Measurements from ENCODE around the gene ARSI.

GRCh38 chr5:150312518-150312917 is 9.8 kb upstream of the ARSI start:
- TF ChIP-seq POLR2A (IDR thresholded peaks at IDR 0.05) (no peak), CTCF (IDR thresholded peaks at IDR 0.05) (no peak), POLR2AphosphoS5 (IDR thresholded peaks at IDR 0.05) (no peak)

Measured in upper lobe of left lung (tissue), 4 donors.